PC-3 (cell line): ENCODE measurements around the gene NCOA1.

Experiments
- CTCF ChIP-seq: fragments of 300-600 bp; sonication (generic); conservative IDR thresholded peaks from 2 replicates; pipeline ENCODE4 v1.5.1; 2017; ENCODE audit warnings: antibody characterized with exemption, low read depth, mild to moderate bottlenecking, low read length
- EZH2phosphoT487 ChIP-seq: fragments of 300-600 bp; sonication (generic); IDR thresholded peaks from 2 replicates; pipeline ENCODE4 v1.6.1; 2018; ENCODE audit warnings: mild to moderate bottlenecking, antibody characterized with exemption, low read length, borderline replicate concordance

DNA sequence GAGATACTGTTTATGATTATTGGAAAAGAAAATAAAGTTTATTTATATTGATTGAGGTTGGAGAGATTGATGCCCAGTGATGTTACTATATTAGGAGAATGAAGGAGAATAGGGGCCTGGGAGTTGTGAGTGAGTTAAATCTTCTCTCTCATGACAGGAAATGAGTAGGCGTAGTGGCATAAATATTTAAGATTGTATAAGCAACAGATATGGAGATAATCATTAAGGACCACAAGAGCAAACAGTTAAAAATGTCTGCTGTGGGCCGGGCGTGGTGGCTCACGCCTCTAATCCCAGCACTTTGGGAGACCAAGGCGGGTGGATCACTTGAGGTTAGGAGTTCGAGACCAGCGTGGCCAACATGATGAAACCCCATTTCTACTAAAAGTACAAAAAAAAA lies 239.4 kb downstream of the NCOA1 start:
- TF ChIP-seq EZH2phosphoT487 (no peak), CTCF (no peak)
